ENCODE data around the gene SHISA9.

Gene SHISA9

DNA sequence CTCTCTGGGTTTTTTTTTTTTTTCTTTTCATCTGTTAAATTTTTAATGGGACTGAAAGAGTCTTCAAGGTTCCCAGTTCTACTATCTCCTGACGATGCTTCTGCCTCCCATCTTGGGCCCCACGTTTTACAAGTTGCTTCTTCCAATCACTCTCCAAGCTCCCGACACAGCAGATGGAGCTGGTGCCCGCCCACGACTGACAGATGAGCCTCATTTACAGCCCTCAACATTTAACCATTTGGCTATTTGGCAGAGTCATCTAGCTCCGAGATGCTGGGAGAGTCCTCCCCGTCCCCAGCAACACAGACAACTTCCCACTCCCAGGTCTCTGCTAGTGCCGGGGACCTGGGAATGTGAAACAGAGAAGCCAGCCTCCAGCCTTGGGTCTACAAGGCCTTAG lies 276.9 kb downstream of the SHISA9 start:
- DNase-seq (ENCODE audit: low read depth), result no peak

DNA sequence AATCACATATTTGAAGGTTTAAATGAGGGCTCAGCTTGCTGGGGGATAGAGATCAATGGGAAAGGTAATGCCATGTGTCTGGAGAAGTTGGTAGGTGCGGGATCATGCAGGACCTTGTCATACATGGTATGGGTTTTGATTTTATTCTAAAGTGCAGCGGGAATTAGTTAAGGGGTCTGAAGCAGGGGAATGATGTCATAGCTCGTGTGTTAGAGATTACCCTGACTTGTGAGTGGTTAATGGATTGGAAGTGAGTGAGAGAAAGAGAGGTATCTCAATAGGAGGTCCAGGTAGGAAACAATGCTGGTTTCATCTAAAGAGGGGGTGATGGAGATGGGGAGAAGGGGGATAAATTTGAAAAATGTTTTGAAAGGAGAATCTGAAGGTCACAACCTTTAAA lies 280.0 kb downstream of the SHISA9 start:
- no peak for DNase-seq (ENCODE audit: low read depth)

DNA sequence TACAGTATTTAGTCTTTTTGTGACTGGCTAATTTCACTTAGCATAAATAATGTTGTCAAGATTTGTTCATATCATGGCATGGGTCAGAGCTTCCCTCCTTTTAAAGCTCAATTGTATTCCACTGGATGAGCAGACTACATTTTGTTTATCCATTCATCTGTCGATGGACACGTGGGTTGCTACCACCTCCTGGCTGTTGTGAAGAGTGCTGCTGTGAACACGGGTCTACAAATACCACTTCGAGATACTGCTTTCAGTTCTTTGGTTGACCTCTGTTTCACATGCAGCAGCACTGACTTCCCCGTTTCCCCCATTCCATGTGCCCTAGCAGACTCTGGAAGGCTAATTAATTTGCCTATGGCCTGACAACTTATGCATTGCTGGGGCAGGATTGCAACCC lies 285.4 kb downstream of the SHISA9 start:
- no peak for DNase-seq (ENCODE audit: low read depth)

DNA sequence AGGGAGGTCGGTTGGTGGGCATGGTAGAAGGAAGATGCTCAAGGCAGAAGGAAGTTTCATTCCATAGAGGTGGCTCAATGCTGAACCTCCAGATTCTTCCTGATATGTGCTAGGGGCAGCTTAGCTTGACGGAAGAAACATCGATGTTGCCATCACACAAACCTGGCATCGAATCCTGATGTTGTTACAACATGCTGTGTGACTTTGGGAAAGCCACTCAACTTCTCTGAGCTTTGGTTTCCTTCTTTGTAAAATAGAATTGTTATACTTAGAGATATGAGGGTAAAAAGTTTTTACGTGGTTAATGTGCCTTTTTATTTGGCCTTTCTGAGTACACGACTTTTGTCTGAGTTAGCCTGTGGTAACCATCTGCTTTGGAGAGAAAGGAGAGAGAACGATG lies 287.9 kb downstream of the SHISA9 start:
- DNase-seq (ENCODE audit: low read depth), result no peak

DNA sequence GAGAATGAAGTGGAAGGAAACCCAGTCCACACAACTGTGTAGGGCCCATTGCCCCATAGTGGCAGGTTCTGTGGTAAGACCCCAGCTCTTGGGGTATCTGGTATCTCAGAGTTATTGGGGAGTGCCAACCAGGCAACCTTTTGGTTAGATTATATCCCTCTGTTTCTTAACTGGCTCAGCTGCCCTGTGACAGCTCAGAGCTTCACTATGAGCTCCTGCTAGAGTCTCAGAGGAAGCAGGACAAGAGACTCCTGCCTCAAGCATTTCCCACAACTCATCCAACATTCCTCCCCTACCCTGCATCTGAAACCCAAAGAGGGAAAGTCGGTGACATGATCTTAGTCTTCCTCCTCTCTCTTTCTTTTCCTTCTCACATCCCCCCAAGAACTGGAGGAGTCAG lies 292.3 kb downstream of the SHISA9 start:
- DNase-seq (ENCODE audit: low read depth), result no peak

DNA sequence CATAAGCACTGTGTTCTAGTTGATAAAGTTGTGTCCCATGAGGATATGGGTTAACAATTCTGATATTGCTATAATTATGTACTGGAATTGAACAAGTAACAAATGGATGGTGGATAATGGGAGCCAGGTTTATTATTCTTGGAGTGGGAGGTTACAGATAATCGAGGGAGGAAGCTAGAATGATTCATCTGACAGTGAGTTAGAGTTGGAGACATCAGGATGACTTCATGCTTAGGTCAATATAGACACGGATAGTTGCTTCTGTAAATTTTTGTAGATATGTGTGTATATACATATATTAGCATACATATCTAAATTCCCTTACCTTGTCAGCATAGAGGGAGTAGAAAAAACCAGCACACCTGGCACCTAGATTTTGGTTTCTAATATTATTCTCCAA lies 293.4 kb downstream of the SHISA9 start:
- DNase-seq (ENCODE audit: low read depth), result no peak

DNA sequence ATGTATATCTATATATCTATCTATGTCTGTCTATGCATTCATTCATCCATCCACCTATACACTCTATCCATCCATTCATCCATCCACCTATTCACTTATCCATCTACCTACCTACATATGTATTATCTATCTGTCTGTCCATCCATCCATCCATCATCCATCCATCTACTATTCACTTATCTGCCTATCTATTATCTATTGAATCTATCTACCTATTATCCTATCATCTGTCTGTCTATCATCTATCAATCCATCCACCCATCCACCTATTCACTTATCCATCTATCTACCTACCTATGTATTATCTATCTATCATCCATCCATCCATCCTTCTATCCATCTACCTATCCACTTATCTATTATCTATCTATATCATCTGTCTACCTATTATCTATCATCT lies 302.3 kb downstream of the SHISA9 start:
- no peak for DNase-seq (ENCODE audit: low read depth)

DNA sequence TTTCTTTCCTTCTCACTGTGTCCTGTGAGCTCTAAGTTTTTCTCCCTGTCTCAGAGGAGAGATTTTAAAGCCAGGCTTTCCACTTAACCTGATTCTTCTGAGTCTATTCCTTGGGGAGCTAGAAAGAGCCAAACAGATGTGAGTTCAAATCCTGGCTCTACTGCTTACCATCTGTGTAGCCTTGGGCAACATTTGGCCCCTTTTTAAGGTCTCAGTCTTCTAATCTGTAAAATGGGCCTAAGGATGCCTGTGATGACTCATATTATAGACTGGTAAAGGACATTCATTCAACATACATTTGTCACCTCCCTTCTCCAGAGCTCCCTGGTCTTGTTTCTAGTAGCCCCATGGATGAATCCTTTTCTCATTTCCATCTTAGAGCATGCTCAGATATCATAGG lies 304.0 kb downstream of the SHISA9 start:
- DNase-seq (ENCODE audit: low read depth), result no peak

DNA sequence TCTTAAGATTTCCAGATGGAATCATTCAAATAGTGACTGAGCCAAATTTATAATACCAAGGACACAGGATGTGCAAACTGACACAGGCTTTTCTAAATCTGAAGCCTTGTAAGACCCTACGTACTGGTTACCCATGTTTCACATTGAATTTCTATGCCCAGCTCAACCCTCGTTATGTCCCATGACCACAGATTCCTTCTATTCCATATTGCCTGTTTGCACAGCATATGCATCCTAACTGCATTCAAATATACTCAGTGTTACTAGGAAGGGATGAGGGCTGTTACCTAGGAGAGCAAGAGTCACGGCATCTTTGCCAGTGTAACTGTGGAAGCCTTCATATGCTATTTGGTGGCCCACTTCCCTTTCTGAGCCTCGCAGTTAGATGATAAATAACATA lies 305.2 kb downstream of the SHISA9 start:
- no peak for DNase-seq (ENCODE audit: low read depth)

DNA sequence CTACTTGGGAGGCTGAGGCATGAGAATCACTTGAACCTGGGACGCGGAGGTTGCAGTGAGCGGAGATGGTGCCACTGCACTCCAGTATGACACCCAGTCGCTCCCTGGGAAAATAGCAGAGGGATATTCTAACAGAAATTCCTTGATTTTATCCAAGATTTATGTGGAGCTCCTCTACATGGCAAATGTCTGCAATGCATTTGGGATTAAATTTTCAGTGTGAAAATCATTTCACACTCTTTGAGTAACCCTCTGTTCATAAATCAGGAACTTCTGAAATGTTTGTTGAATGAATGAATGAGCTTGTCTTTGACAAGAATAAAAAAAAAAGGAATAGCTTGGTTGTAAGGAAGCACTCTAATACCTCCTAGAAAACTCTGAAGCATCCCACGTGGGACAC lies 305.8 kb downstream of the SHISA9 start:
- DNase-seq (ENCODE audit: low read depth), result no peak

DNA sequence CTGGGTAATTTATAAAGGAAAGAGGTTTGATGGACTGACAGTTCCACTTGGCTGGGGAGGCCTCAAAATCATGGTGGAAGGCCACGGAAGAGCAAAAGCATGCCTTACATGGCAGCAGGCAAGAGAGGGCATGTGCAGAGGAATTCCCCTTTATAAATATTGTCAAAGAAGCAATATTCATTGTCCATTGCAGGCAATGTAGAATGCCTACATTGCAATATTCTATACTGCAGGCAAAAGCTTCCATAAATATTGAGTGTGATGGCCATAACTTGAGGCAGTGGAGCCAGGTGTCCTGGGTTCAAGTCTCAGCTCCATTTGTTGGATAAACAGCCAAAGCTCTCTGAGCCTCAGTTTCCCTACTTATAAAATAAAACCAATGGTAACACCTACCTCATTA lies 322.3 kb downstream of the SHISA9 start:
- DNase-seq (ENCODE audit: low read depth), result no peak

DNA sequence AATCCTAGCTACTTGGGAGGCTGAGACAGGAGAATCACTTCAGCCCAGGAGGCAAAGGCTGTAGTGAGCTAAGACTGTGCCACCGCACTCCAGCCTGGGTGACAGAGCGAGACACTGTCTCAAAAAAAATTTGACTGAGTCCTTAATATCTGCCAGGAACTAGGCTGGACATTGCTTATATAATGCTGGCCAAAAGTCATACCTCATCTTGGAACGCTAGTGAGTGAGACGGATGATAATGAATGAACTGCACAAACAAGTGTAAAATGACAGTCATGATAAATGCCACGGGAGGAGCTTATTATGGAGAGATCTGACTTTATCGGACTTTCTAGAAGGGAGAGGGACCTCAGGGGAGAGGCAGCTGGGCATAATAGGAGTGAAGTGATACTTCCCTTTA lies 327.6 kb downstream of the SHISA9 start:
- no peak for DNase-seq (ENCODE audit: low read depth)

DNA sequence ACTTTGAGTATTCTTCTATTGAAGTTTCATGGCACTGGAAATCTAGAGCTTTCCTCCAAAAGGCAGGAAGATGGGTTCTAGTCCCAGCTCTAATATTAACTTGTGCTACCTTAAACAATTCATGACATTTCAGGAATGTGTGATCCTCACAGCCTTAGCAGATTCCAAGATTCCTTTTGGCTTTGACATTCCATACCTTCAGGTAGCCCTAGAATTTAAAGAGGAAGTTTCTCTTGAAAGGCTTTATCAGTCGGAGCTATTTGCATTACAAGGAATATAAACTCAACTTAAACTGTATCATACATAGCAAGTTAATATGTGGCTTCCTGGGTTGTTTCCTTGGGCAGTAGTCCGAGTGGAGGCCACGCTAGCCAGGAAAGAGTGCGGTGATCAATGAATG lies 330.0 kb downstream of the SHISA9 start:
- DNase-seq (ENCODE audit: low read depth), result no peak

DNA sequence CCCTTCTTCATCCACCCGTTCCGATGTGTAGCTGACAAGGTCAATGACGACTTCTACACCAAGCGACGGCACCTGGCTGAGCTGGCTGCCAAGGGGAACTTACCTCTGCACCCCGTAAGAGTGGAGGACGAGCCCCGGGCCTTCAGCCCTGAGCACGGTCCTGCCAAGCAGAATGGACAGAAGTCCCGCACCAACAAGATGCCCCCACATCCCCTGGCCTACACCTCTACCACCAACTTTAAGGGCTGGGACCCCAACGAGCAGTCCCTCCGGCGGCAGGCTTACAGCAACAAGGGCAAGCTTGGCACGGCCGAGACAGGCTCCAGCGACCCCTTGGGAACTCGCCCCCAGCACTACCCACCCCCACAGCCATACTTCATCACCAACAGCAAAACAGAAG lies 333.6 kb downstream of the SHISA9 start:
- no peak for DNase-seq (ENCODE audit: low read depth)

DNA sequence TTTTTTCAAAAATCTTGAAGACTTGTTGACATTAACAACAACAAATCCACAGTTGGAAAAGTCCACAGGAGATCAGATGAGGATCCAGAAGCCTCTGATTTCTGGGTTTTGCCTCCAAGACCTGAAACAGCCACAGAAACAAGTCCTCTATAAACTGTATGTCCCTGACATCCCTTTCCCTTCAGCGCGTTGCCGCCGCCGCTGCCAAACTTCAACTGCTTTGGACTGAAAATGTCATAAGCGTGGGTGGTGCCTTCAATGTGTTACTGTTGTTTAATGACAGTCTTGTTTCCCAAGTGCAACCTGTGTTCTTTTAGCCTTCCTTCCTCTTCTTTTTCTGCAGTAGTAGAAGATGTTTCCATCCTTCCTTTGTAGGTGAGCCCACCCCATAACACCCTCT lies 334.9 kb downstream of the SHISA9 start:
- no peak for DNase-seq (ENCODE audit: low read depth)

DNA sequence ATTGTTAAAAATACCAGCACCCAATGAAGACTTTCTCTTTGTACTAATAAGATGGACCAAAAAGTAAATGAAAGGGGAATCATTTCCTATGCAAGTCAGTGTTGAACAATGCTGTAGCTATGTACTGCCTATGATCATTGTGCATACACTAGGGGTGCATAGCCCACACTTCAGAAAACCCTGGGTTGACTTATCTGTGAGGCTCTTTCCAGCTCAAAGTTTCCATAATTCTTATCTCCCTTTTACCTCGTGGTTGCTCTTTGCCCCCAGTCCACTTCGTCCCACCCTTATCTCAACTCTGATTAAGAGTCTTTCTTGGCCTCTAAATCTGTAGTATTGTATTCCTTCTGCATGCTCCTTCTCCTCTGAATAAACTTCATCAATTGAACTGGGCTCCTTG lies 336.8 kb downstream of the SHISA9 start:
- DNase-seq (ENCODE audit: low read depth), result no peak

DNA sequence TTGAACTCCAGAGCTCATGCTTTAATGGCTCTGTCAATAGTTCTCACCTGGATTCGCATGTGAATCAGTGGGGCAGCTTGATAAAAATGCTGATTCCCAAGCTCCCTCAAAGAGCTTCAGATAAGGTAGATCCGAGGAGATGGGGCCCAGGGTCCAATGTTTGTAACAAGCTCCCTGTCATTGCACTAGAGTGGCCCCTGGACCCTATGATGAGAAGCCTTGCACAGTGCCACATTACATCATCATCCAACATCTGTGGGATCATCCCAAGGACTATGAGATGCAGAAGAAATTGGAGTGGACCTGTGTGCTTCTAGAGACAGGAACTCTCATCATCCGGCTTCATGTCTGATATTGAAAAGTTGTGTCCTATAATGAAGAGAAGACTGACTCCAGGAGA lies 340.8 kb downstream of the SHISA9 start:
- DNase-seq (ENCODE audit: low read depth), result no peak

DNA sequence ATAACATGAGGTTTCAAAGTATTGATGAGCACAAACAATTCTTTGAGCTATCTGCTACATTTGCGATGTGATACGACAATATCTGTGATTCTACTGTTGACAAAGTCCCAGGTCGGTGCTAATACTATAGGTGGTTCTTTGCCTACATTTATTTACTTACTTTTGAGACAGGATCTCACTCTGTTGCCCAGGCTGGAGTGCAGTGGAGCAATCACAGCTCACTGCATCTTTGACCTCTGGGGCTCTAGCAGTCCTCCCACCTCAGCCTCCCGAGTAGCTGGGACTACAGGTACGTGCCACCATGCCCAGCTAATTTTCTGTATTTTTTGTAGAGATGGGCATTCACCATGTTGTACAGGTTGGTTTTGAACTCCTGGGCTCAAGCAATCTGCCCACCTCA lies 343.4 kb downstream of the SHISA9 start:
- DNase-seq (ENCODE audit: low read depth), result no peak

DNA sequence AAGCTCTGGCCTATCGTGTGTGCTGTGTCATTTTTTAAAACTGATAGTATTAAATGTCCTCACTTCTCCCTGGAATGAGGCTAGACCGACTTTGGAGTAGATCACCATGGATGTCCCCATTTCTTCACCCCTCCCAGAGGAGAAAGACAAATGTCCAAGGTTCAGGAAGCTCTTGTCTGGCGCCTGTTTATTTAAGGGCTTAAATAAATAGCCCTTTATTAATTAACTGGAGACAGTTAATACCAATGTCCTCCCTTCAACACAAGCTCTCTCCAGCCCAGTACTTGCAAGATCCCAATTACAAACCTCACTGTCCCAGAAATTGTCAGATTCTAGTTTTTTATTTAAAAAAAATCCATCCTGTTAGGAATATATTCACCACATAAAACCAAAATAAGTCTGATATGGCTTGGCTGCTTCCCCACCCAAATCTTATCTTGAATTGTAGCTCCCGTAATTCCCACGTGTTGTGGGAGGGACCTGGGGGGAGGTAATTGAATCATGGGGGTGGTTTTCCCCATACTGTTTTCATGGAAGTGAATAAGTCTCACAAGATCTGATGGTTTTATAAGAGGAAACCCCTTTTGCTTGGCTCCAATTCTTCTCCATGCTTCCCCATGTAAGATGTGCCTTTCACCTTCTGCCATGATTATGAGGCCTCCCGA lies 344.4 kb downstream of the SHISA9 start:
- DNase-seq (ENCODE audit: low read depth), result no peak

DNA sequence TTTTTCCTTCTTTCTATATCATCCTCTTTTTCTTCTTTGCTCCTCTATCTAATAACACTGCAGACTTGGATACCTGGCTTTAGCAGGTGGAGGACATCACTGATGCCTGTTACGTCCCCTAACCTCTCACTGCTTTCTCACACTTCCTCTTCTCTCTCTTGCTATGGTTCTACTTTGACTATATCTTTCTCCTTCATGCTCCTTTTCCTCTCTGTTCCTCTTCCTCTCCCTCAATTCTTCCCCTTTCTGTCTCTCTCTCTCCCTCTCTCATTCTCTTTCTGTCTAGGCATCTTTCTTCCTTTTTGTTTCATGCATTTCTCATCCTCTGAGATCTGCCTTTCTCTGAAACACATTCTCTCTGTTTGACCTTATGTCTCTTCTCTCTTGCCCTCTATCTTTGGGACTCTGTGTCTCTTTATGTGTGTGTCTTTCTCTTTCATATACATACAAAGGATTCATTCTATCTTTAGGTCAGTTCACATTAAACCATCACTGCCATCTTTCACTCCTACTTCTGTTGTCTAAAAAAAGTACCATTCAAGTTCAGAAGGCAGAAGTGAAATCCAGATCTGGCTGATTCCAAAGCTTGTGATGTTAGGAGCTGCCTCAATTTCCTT lies 353.7 kb downstream of the SHISA9 start:
- DNase-seq (ENCODE audit: low read depth), result no peak

DNA sequence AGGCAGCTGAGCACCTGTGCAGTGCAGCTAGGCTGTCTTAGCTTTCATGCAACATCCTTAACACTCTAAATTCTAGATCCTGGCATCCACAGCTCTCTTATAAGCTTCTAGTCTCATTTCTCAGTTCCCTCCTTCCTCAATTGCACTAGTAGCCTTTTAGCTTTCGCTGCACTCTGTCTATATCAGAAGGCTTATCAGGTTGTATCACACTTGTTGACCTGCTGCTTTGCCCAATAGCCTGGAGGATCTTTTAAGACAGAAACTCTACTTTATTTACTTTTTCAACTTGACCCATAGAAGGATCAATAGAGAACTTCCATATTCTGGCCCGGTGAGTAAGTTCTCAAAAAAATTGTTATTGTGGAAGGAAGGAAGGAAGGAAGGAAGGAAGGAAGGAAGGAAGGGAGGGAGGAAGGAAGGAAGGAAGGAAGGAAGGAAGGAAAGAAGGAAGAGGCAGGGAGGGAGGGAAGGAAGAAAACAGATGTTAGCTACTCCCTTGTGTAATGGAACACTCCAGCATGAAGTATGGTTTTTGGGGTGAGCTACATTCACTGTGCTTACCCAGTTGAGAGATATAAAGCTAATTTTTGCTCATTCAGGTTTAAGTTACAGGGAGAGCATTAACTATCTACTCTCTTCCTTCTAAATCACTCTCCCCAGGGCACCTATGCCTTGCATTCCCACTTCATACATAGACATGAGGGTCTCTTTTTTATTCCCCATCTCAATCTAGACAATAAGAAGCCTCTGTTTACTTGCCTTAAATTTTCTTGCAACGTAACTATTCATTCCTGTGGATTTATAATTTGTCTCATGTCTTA lies 361.1 kb downstream of the SHISA9 start:
- DNase-seq (ENCODE audit: low read depth), result no peak

DNA sequence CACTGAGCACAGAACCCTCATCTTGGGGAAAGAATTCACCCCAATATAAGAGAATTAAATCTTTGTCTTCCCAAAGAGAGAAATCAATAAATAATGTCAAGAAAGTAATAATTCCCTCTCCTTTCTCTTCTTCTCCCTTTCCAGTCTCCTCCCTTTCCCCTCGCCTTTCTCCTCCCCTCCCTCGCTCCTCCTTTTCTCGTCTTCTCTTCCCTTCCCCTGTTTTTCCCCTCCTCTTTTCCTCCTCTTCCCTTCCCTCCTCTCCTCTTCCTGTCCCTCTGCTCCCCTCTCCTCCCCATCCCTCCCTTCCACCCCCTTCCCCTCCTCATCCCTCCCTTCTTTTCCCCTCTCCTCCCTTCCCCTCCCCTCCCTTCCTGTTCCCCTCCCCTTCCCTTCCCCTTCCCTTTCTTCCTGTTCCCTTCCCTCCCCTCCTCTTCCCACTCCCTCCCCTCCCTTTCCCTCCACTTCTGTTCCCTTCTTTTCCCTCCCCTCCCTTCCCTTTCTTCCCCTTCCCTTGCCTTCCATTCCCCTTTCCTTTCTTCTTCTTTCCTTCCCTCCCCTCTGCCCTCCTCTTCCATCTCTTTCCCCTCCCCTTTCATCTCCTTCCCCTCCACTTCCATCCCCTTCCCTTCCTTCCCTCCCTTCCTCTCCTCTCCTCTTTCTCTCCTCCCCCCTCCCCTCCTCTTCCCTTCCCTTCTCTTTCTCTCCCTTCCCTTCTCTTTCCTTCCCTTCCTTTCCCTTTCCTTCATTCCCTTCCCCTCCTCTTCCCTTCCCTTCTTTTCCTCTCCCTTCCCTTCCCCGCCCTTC lies 363.6 kb downstream of the SHISA9 start:
- no peak for DNase-seq (ENCODE audit: low read depth)

DNA sequence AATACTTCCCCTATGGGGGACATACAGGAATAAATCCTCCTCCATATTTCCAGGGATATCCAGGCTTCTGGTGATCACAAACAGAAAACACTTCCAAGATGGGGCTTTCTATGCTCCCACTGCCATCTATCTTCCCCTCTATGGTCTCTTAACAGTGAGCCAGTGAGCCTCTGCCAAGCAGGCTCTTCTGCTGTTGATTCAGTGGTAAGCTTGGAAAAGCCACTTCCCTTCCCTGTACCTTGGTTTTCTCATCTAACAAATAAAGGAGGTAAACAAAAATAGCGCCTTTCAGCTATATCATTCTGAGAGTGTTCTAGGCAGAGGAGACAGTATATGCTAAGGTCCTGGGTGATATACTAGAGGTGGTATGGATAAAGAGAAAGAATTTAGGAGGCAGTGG lies 368.0 kb downstream of the SHISA9 start:
- no peak for DNase-seq (ENCODE audit: low read depth)
